ENCODE data around the gene TTLL11.
A peak's percentile ranks its signal among the peaks of the same experiment; 100 is the strongest.
"Not testable (repeated sequence)": the region's sequence is repeated elsewhere in the genome, so short reads cannot be mapped to it uniquely, and the experiment has no call there.

Gene TTLL11

GRCh38 chr9:122125509-122126330, 32.6 kb upstream of the TTLL11 start:
- peak; percentile 64 for DNase-seq (ENCODE audit: low read depth)

GRCh38 chr9:122125158-122125508, 32.0 kb upstream of the TTLL11 start:
- peak; percentile 80 for DNase-seq (ENCODE audit: low read depth)

- no peak for DNase-seq (ENCODE audit: low read depth)
These were observed 31.4 kb upstream of the TTLL11 start for GRCh38 chr9:122124528-122124927.

- no peak for DNase-seq (ENCODE audit: low read depth)
These were observed 30.9 kb upstream of the TTLL11 start for GRCh38 chr9:122124048-122124447.

GRCh38 chr9:122122903-122123632, 30.0 kb upstream of the TTLL11 start:
- DNase-seq (ENCODE audit: low read depth) = peak; percentile 72

- DNase-seq (ENCODE audit: low read depth) = no peak
These were observed 29.4 kb upstream of the TTLL11 start for GRCh38 chr9:122122468-122122867.

GRCh38 chr9:122121931-122122330, 28.8 kb upstream of the TTLL11 start:
- no peak for DNase-seq (ENCODE audit: low read depth)

- DNase-seq (ENCODE audit: low read depth) = no peak
These were observed 28.3 kb upstream of the TTLL11 start for GRCh38 chr9:122121391-122121790.

- DNase-seq (ENCODE audit: low read depth) = no peak
These were observed 27.4 kb upstream of the TTLL11 start for GRCh38 chr9:122120316-122121071.

GRCh38 chr9:122119721-122120120, 26.6 kb upstream of the TTLL11 start:
- DNase-seq (ENCODE audit: low read depth) = no peak

- DNase-seq (ENCODE audit: low read depth) = no peak
These were observed 26.0 kb upstream of the TTLL11 start for GRCh38 chr9:122119166-122119521.

- DNase-seq (ENCODE audit: low read depth) = no peak
These were observed 25.4 kb upstream of the TTLL11 start for GRCh38 chr9:122118343-122119165.

GRCh38 chr9:122117241-122117640, 24.1 kb upstream of the TTLL11 start:
- DNase-seq (ENCODE audit: low read depth) = not testable (repeated sequence)

GRCh38 chr9:122116448-122117173, 23.5 kb upstream of the TTLL11 start:
- no peak for DNase-seq (ENCODE audit: low read depth)

GRCh38 chr9:122116040-122116439, 22.9 kb upstream of the TTLL11 start:
- no peak for DNase-seq (ENCODE audit: low read depth)

- DNase-seq (ENCODE audit: low read depth) = no peak
These were observed 22.3 kb upstream of the TTLL11 start for GRCh38 chr9:122115176-122116035.

GRCh38 chr9:122113574-122113973, 20.5 kb upstream of the TTLL11 start:
- no peak for DNase-seq (ENCODE audit: low read depth)

GRCh38 chr9:122112238-122112637, 19.1 kb upstream of the TTLL11 start:
- DNase-seq (ENCODE audit: low read depth) = no peak

- no peak for DNase-seq (ENCODE audit: low read depth)
These were observed 18.4 kb upstream of the TTLL11 start for GRCh38 chr9:122111413-122112085.

Data from EH (cell line).